ENCODE data around the gene CLEC2L.

Gene CLEC2L

DNA sequence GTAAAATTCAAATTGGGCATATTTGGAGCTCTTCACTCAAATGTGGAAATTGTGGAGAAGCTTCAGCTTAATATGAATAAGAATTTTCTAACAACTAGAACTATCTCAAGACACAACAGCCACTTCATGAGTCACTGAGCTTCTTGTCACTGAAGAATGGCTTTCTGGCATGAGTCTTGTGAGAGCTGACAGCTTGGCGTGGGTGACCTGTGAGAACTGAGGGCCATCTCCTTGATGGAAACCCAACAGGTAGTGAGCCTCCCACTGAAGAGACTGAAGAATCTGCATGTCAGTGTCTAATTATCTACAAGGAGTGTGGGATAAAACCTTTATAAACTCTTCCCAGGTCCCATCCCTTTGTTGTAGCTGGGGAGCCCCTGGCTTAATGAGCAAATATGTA, 66.0 kb downstream of the CLEC2L start:
- H3K36me3 ChIP-seq (ENCODE audit: control insufficient read depth, low read length) = no peaks in the 10 kb centered on the region
- no peaks in the 10 kb centered on the region for H3K9me2 ChIP-seq (replicated peaks; ENCODE audit: control insufficient read depth, low read length)

DNA sequence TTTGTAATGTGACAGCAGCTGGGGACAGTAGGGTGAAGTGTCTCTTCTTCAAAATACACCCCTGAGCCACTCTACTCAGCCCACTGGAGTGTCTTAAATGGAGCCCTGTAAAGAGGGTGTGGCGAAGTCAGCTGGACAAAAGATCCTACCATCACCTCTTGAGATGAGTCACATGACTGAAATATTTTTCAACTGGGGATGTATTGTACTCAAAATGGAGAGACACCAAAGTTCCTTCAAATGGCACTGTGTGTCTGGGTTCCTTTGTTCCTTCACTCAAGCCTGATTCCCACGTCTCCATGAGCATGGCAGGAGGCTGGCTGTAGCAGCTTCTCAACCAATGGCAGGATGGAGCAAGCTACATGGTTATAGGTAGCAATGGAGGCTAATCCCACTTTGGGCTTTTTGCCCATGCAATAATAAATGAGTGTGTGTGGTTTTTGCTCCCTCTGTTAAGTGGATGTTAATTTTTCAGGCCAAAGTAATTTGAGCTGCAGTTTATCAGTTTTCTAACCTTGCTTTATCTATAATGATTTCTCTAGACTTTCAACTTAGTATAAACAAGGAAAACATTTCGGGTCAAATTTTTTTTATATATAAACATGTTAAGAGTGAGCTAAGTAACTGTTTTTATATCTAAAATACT, 68.2 kb downstream of the CLEC2L start:
- Histone ChIP-seq H3K79me2 (ENCODE audit: control insufficient read depth, low read length) (no peaks in the 10 kb centered on the region), H3K36me3 (ENCODE audit: control insufficient read depth, low read length) (no peaks in the 10 kb centered on the region), H4K20me1 (ENCODE audit: control insufficient read depth, insufficient read depth, low read depth, low read length) (no peaks in the 10 kb centered on the region), H3K4me3 (ENCODE audit: low read length) (no peak overlapping the region), H3F3A (ENCODE audit: control insufficient read depth, insufficient read depth) (no peaks in the 10 kb centered on the region), H3K27ac (ENCODE audit: low read depth, low read length) (no peak overlapping the region), H3K9me3 (ENCODE audit: control insufficient read depth, insufficient read depth, low read length) (no peaks in the 10 kb centered on the region), H3K9me2 (replicated peaks; ENCODE audit: control insufficient read depth, low read length) (no peaks in the 10 kb centered on the region), H3K27me3 (ENCODE audit: control insufficient read depth, low read length) (no peaks in the 10 kb centered on the region), H3K4me1 (ENCODE audit: control insufficient read depth, low read length) (no peaks in the 10 kb centered on the region), H3K4me2 (ENCODE audit: low read length) (no peak overlapping the region)
- no peak for TF ChIP-seq EZH2phosphoT487 (IDR thresholded peaks at IDR 0.05; ENCODE audit: borderline replicate concordance, low read length)
- TF ChIP-seq, protein P1, sequence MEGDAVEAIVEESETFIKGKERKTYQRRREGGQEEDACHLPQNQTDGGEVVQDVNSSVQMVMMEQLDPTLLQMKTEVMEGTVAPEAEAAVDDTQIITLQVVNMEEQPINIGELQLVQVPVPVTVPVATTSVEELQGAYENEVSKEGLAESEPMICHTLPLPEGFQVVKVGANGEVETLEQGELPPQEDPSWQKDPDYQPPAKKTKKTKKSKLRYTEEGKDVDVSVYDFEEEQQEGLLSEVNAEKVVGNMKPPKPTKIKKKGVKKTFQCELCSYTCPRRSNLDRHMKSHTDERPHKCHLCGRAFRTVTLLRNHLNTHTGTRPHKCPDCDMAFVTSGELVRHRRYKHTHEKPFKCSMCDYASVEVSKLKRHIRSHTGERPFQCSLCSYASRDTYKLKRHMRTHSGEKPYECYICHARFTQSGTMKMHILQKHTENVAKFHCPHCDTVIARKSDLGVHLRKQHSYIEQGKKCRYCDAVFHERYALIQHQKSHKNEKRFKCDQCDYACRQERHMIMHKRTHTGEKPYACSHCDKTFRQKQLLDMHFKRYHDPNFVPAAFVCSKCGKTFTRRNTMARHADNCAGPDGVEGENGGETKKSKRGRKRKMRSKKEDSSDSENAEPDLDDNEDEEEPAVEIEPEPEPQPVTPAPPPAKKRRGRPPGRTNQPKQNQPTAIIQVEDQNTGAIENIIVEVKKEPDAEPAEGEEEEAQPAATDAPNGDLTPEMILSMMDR (IDR thresholded peaks at IDR 0.05; ENCODE audit: low read depth, low read length, poor library complexity, severe bottlenecking) = no peak

More for the DNA sequence above, 66.0 kb downstream of the CLEC2L start:
- Histone ChIP-seq H3K27me3 (ENCODE audit: control insufficient read depth, low read length) (no peaks in the 10 kb centered on the region), H3K27ac (ENCODE audit: low read depth, low read length) (no peak overlapping the region), H3K4me1 (ENCODE audit: control insufficient read depth, low read length) (no peaks in the 10 kb centered on the region), H3K9me3 (ENCODE audit: control insufficient read depth, insufficient read depth, low read length) (no peaks in the 10 kb centered on the region), H3K4me2 (ENCODE audit: low read length) (no peak overlapping the region), H4K20me1 (ENCODE audit: control insufficient read depth, insufficient read depth, low read depth, low read length) (no peaks in the 10 kb centered on the region), H3K4me3 (ENCODE audit: low read length) (no peak overlapping the region), H3K79me2 (ENCODE audit: control insufficient read depth, low read length) (no peaks in the 10 kb centered on the region), H3F3A (ENCODE audit: control insufficient read depth, insufficient read depth) (no peaks in the 10 kb centered on the region)
- TF ChIP-seq, protein P1 (IDR thresholded peaks at IDR 0.05; ENCODE audit: low read depth, low read length, poor library complexity, severe bottlenecking) = no peak
- no peak for TF ChIP-seq EZH2phosphoT487 (IDR thresholded peaks at IDR 0.05; ENCODE audit: borderline replicate concordance, low read length)

DNA sequence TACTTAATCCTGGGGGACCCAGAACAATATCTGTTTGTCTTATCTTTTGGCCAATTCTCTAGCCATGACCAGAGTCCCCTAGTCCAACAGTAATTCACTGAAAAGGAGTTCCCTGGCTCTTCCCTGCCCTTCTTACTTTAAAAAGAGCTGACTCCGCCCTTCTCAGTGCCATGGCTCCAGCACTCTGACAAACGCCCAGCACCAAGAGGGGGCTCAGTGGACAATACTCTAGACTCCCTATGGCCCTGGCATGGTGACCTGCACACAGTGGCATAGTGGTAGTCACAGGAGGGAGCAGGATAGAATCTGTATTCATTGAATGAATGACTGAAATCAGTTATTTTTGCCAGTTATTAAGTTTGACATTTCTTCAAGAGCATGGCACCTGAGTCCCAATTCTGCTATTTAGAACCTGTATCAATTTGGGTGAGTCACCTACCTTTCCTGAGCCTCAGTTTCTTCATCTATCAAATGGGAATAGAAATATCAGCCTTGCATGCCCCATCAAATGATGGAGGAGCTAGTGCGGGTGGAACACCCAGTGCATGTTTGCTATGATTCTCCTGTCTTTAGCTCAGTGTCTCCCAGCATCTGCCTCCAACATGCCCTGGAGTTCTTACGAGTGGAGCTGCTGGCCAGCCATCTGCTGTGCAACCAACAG, 69.4 kb downstream of the CLEC2L start:
- Histone ChIP-seq H3K27me3 (ENCODE audit: control insufficient read depth, low read length) (no peaks in the 10 kb centered on the region), H3K9me2 (replicated peaks; ENCODE audit: control insufficient read depth, low read length) (no peaks in the 10 kb centered on the region), H4K20me1 (ENCODE audit: control insufficient read depth, insufficient read depth, low read depth, low read length) (no peaks in the 10 kb centered on the region), H3K4me1 (ENCODE audit: control insufficient read depth, low read length) (no peaks in the 10 kb centered on the region), H3K79me2 (ENCODE audit: control insufficient read depth, low read length) (no peaks in the 10 kb centered on the region), H3K36me3 (ENCODE audit: control insufficient read depth, low read length) (no peaks in the 10 kb centered on the region), H3F3A (ENCODE audit: control insufficient read depth, insufficient read depth) (no peaks in the 10 kb centered on the region), H3K9me3 (ENCODE audit: control insufficient read depth, insufficient read depth, low read length) (no peaks in the 10 kb centered on the region), H3K27ac (ENCODE audit: low read depth, low read length) (no peak overlapping the region), H3K4me2 (ENCODE audit: low read length) (no peak overlapping the region), H3K4me3 (ENCODE audit: low read length) (no peak overlapping the region)
- TF ChIP-seq EZH2phosphoT487 (IDR thresholded peaks at IDR 0.05; ENCODE audit: borderline replicate concordance, low read length) = no peak
- TF ChIP-seq, protein P1 (IDR thresholded peaks at IDR 0.05; ENCODE audit: low read depth, low read length, poor library complexity, severe bottlenecking) = no peak

Data from DOHH2 (cell line).